AG04449 (cell line): ENCODE results near the gene FHIT.
"Not testable (repeated sequence)": the region's sequence is repeated elsewhere in the genome, so short reads cannot be mapped to it uniquely, and the experiment has no call there.

Experiments
- CTCF ChIA-PET: fragments of 350-600 bp; formaldehyde crosslinking; extraction: SDS; loops from one replicate; lab custom pipeline; 2021; ENCODE audit warnings: antibody characterized with exemption; lab: Yijun Ruan, JAX
- POLR2A ChIA-PET: fragments of 400-600, 350-600 bp; formaldehyde crosslinking; extraction: SDS; loops from one replicate; lab custom pipeline; 2020; ENCODE audit warnings: antibody characterized with exemption, inconsistent platforms; lab: Yijun Ruan, JAX
- DNase-seq: peaks from one replicate; pipeline ENCODE4 v3.0.0-alpha.2; 2010; ENCODE audit warnings: low read depth, low spot score
- H3K4me3 ChIP-seq: 2 replicates; pipeline ENCODE4 v1.5.1; 2011; ENCODE audit warnings: low read depth, mild to moderate bottlenecking, control low read depth, low read length
- TF ChIP-seq, protein P1 (sequence below): IDR thresholded peaks from one replicate; pipeline ENCODE4 v1.5.1; 2011; ENCODE audit warnings: mild to moderate bottlenecking, moderate library complexity, low read length, control low read depth, inconsistent platforms; ENCODE audit not compliant: insufficient read depth; ENCODE audit errors: missing control alignments

Gene FHIT

DNA sequence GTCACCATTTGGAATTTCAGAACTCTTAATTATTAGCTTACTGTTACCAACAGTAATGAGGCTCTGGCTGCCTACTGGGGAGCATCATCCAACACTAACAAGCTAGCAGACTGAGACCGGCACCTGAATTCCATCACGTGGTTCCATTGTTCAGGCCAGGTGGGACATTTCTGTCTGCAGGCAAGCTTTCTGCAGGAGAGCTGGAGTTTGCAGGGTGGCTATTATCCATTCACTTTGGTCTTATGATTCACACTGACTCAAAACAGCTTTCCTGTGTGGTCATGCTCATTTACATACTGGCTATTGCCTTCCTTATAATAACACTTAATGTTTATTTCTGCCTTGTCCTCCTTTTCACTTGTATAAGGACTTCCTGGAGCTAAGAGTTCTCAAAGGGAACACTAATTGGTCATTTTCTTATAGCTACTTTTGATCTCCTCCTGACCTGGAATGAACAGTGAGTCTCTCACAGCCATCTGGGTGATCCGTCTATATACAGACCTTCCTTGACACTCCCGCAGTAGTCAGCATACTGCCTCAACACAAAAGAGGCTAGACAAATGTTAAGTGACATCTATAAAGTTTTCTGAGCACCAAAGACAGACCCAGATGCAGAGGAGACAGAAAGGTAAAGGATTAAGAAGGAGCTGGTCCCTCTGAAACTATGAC lies 695.4 kb downstream of the FHIT start:
- TF ChIP-seq, protein P1, sequence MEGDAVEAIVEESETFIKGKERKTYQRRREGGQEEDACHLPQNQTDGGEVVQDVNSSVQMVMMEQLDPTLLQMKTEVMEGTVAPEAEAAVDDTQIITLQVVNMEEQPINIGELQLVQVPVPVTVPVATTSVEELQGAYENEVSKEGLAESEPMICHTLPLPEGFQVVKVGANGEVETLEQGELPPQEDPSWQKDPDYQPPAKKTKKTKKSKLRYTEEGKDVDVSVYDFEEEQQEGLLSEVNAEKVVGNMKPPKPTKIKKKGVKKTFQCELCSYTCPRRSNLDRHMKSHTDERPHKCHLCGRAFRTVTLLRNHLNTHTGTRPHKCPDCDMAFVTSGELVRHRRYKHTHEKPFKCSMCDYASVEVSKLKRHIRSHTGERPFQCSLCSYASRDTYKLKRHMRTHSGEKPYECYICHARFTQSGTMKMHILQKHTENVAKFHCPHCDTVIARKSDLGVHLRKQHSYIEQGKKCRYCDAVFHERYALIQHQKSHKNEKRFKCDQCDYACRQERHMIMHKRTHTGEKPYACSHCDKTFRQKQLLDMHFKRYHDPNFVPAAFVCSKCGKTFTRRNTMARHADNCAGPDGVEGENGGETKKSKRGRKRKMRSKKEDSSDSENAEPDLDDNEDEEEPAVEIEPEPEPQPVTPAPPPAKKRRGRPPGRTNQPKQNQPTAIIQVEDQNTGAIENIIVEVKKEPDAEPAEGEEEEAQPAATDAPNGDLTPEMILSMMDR: no peak
- ChIA-PET POLR2A (no interaction called here), CTCF (no interaction called here)
- no peak for DNase-seq
- H3K4me3 ChIP-seq: no peak overlapping the region

DNA sequence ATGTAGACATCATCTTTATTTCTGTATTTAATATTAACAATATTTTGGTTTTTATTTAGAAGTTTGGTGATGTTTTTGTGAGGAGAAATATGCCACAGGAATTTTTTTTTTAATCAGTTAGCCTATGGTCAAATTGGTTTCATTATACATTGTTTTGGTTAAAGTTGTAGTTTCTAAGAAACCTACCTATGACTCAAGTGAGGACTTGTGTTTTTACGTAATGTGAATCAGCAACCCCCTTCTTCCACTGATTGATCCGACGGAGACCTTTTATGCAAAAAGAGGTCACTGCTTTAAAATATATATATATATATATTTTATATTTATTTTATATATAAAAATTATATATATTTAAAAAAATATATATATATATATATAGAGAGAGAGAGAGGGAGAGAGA lies 698.1 kb downstream of the FHIT start:
- POLR2A ChIA-PET: no interaction called here
- CTCF ChIA-PET: no interaction called here
- TF ChIP-seq, protein P1: no peak

DNA sequence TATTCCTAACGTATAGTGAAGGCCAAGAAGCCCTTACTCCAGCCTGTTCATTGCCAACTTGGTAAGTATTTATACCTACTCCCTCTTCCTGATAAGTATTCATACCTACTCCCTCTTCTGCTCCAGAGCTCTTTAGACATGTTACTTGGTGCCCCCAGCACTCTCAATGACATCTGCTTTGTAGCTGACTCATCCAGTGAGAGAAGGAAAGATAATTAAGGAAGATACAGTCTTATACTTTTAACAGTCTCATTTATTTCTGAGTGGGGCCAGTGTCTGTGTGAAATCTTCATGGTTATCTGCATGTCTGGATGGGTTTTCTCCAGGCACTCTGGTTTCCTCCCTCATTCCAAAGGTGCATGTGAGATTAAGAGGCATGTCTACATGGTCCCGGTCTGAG lies 698.7 kb downstream of the FHIT start:
- ChIA-PET CTCF (no interaction called here), POLR2A (no interaction called here)
- no peak overlapping the region for H3K4me3 ChIP-seq
- TF ChIP-seq, protein P1: no peak
- no peak for DNase-seq

More for the DNA sequence above, 698.1 kb downstream of the FHIT start:
- no peak for DNase-seq
- H3K4me3 ChIP-seq: no peak overlapping the region

GRCh38 chr3:60551455-60552209 lies 699.6 kb downstream of the FHIT start:
- TF ChIP-seq, protein P1: no peak
- H3K4me3 ChIP-seq: no peak overlapping the region
- CTCF ChIA-PET: no interaction called here
- POLR2A ChIA-PET: no interaction called here
- DNase-seq: no peak

- DNase-seq: no peak
- TF ChIP-seq, protein P1: no peak
- ChIA-PET CTCF (no interaction called here), POLR2A (no interaction called here)
- no peak overlapping the region for H3K4me3 ChIP-seq
Measured at GRCh38 chr3:60549863-60550262, 701.4 kb downstream of the FHIT start.

GRCh38 chr3:60542995-60543394 lies 708.3 kb downstream of the FHIT start:
- ChIA-PET POLR2A (no interaction called here), CTCF (no interaction called here)
- no peak for DNase-seq
- no peak overlapping the region for H3K4me3 ChIP-seq
- TF ChIP-seq, protein P1: no peak

DNA sequence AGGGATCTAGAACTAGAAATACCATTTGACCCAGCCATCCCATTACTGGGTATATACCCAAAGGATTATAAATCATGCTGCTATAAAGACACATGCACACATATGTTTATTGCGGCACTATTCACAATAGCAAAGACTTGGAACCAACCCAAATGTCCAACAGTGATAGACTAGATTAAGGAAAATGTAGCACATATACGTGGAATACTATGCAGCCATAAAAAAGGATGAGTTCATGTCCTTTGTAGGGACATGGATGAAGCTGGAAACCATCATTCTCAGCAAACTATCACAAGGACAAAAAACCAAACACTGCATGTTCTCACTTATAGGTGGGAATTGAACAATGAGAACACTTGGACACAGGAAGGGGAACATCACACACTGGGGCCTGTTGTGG lies 711.9 kb downstream of the FHIT start:
- POLR2A ChIA-PET, CTCF ChIA-PET, DNase-seq, H3K4me3 ChIP-seq: not testable (repeated sequence)
